GM12878 (cell line): ENCODE data around the gene PSORS1C2. TPM values are rescaled to one million over a fixed set of nuclear protein-coding genes. Genes with fewer than 3 reads are reported as not detected.

Experiments
- ATAC-seq: fragments of 200-7000 bp; cut with Tn5 transposase; 3 replicates; pipeline ENCODE4 v1.9.1; 2020; ENCODE audit warnings: mild to moderate bottlenecking, moderate library complexity
- BruUV-seq: library from RNA; stranded (reverse); fragments of 400-500 nt; replicated peaks from 2 replicates; lab custom pipeline; 2021; lab: Mats Ljungman, UMichigan
- CTCF ChIA-PET: fragments of 300-600 bp; sonication (Branson Sonifier 250); formaldehyde crosslinking; extraction: SDS; loops from one replicate; lab custom pipeline; 2021; ENCODE audit warnings: inconsistent platforms; lab: Yijun Ruan, JAX
- POLR2A ChIA-PET: fragments of 350-600 bp; formaldehyde crosslinking; extraction: SDS; loops from one replicate; lab custom pipeline; 2021; ENCODE audit warnings: inconsistent platforms; lab: Charles Lee
- RAD21 ChIA-PET: fragments of 300-600 bp; sonication (Branson Sonifier 250); formaldehyde crosslinking; loops from one replicate; lab custom pipeline; 2023; ENCODE audit warnings: antibody characterized with exemption; ENCODE audit not compliant: unreplicated experiment; lab: Charles Lee
- SMC1A ChIA-PET: fragments of 300-600 bp; sonication (Branson Sonifier 250); formaldehyde crosslinking; loops from one replicate; lab custom pipeline; 2023; ENCODE audit not compliant: unreplicated experiment, uncharacterized antibody; lab: Charles Lee
- DNase-seq: peaks from one replicate; pipeline ENCODE4 v3.0.0-alpha.2; 2011; ENCODE audit warnings: low read depth, low spot score
- FAIRE-seq: peaks from 3 replicates; lab custom pipeline; 2011; peaks lifted over from hg19 to GRCh38; lab: Jason Lieb, UNC
- H2AFZ ChIP-seq: 2 replicates; pipeline ENCODE4 v1.6.0; 2011; ENCODE audit warnings: low read depth, low read length, control low read depth; ENCODE audit not compliant: control insufficient read depth
- H3K27ac ChIP-seq: 2 replicates; pipeline ENCODE4 v1.5.1; 2011; ENCODE audit warnings: control low read depth; ENCODE audit not compliant: control insufficient read depth, insufficient read depth
- H3K27me3 ChIP-seq, 2 experiments: replicated peaks in 1 of 2; 2 replicates each; pipeline versions ENCODE4 v1.6.0 to v1.6.1; 2011; ENCODE audit warnings: low read length in 1 of 2; ENCODE audit not compliant: control insufficient read depth in 2 of 2, insufficient read depth in 2 of 2
- H3K36me3 ChIP-seq, 2 experiments: 2 replicates each; pipeline ENCODE4 v1.5.1; 2011; ENCODE audit warnings: low read length in 1 of 2; ENCODE audit not compliant: control insufficient read depth in 2 of 2, insufficient read depth in 2 of 2
- H3K4me1 ChIP-seq: 2 replicates; pipeline ENCODE4 v1.6.1; 2011; ENCODE audit warnings: mild to moderate bottlenecking, low read length, moderate library complexity, mixed read lengths; ENCODE audit not compliant: control insufficient read depth, insufficient read depth
- H3K4me2 ChIP-seq: 2 replicates; pipeline ENCODE4 v1.6.0; 2011; ENCODE audit warnings: control low read depth; ENCODE audit not compliant: control insufficient read depth, insufficient read depth
- H3K4me3 ChIP-seq: fragments of 200-600 bp; sonication (generic); 2 replicates; pipeline ENCODE4 v1.5.1; 2016
- H3K79me2 ChIP-seq: 2 replicates; pipeline ENCODE4 v1.6.0; 2011; ENCODE audit warnings: low read length; ENCODE audit not compliant: control insufficient read depth, insufficient read depth
- H3K9ac ChIP-seq: 2 replicates; pipeline ENCODE4 v1.8.0; 2011; ENCODE audit warnings: low read length, control low read depth, mixed read lengths; ENCODE audit not compliant: control insufficient read depth, insufficient read depth
- H3K9me3 ChIP-seq: replicated peaks from 3 replicates; pipeline ENCODE4 v1.5.1; 2011; ENCODE audit warnings: mild to moderate bottlenecking, low read length; ENCODE audit not compliant: control insufficient read depth, insufficient read depth
- H4K20me1 ChIP-seq: 2 replicates; pipeline ENCODE4 v1.6.0; 2011; ENCODE audit not compliant: control insufficient read depth, insufficient read depth
- FOXK2 ChIP-seq: fragments of 450-650 bp; IDR thresholded peaks from 2 replicates; pipeline ENCODE4 v1.6.1; 2017; ENCODE audit warnings: mild to moderate bottlenecking, moderate library complexity
- FOXM1 ChIP-seq: IDR thresholded peaks from 2 replicates; pipeline ENCODE4 v1.6.1; 2012; ENCODE audit warnings: low read depth, mild to moderate bottlenecking, inconsistent platforms, low read length, moderate library complexity
- MYC ChIP-seq: IDR thresholded peaks from 2 replicates; pipeline ENCODE4 v1.6.1; 2011; ENCODE audit warnings: mild to moderate bottlenecking, low read length, moderate library complexity, inconsistent platforms; ENCODE audit not compliant: insufficient read depth, insufficient replicate concordance, insufficient read length, severe bottlenecking
- NBN ChIP-seq: fragments of 450-650 bp; IDR thresholded peaks from 2 replicates; pipeline ENCODE4 v1.6.1; 2016
- NFIC ChIP-seq: IDR thresholded peaks from 2 replicates; pipeline ENCODE4 v1.6.1; 2012; ENCODE audit warnings: low read depth, mild to moderate bottlenecking, inconsistent platforms, low read length, moderate library complexity
- RELA ChIP-seq: fragments of 450-650 bp; IDR thresholded peaks from 2 replicates; pipeline ENCODE4 v1.8.0; 2014; ENCODE audit warnings: borderline replicate concordance; ENCODE audit not compliant: partially characterized antibody
- SREBF2 ChIP-seq: IDR thresholded peaks from 2 replicates; pipeline ENCODE4 v1.6.1; 2012; ENCODE audit warnings: mild to moderate bottlenecking, low read length
- WGBS: methylation state at CpG from one replicate; pipeline ENCODE4 v1.1.6; 2016; ENCODE audit warnings: low lambda C conversion rate; ENCODE audit not compliant: insufficient replicate concordance, insufficient coverage; ENCODE audit errors: missing lambda C conversion rate; 5-methylcytosine and 5-hydroxymethylcytosine counted together
- in situ Hi-C: fragments of 300-500 bp; cut with MboI; formaldehyde crosslinking; loops from 9 replicates; pipeline ENCODE4 v1.14.3; 2018; ENCODE audit warnings: mixed read lengths
- intact Hi-C: fragments of 100-400 bp; cut with micrococcal nuclease; formaldehyde crosslinking; loops from one replicate; pipeline ENCODE4 v1.14.2; 2022; ENCODE audit not compliant: unreplicated experiment
- polyA plus RNA-seq, 11 experiments: library from polyadenylated mRNA; depleted of rRNA in 4 of 11; unstranded in 6 of 11; stranded (reverse) in 5 of 11; fragments of >200 nt; fragmentation: Nextera tagmentation in 4 of 11; fragmentation: Illumina TruSeq in 1 of 11; extraction: Ambion mirVana in 4 of 11; extraction: Trizol in 1 of 11; gene quantifications; 1 replicate in 1 of 11; 2 replicates in 10 of 11; pipeline versions ENCODE4 v1.2.1 to v1.2.3, GENCODE V29; 2011 to 2016; ENCODE audit warnings: inconsistent platforms in 2 of 11, missing spikeins in 2 of 11, low read depth in 1 of 11
- total RNA-seq, 4 experiments: library from RNA; depleted of rRNA in 3 of 4; stranded (reverse); fragments of >200 nt in 3 of 4; fragmentation: Illumina TruSeq in 1 of 4; extraction: Trizol in 1 of 4; gene quantifications; 2 replicates each; pipeline versions ENCODE4 v1.2.1 to v1.2.3, GENCODE V29; 2013 to 2021
- TF ChIP-seq, protein P1 (sequence below): IDR thresholded peaks from 2 replicates; pipeline ENCODE4 v1.6.1; 2012; ENCODE audit warnings: improper control_type of control experiment, low read depth, low read length; ENCODE audit not compliant: insufficient replicate concordance
- TF ChIP-seq, protein P2 (sequence below): IDR thresholded peaks from 2 replicates; pipeline ENCODE4 v1.6.1; 2011; ENCODE audit warnings: low read depth, low read length, improper control_type of control experiment, borderline replicate concordance
- TF ChIP-seq, protein P3 (sequence below): fragments of 450-650 bp; formaldehyde crosslinking; IDR thresholded peaks from 2 replicates; pipeline ENCODE4 v1.4.0; 2022; ENCODE audit warnings: mild to moderate bottlenecking, moderate library complexity

PSORS1C2 gene
- total and polyA plus RNA-seq, 10 of the 15 experiments (the other 5 are each of a cell fraction or from before 2014, with no cell fraction given): not detected

DNA sequence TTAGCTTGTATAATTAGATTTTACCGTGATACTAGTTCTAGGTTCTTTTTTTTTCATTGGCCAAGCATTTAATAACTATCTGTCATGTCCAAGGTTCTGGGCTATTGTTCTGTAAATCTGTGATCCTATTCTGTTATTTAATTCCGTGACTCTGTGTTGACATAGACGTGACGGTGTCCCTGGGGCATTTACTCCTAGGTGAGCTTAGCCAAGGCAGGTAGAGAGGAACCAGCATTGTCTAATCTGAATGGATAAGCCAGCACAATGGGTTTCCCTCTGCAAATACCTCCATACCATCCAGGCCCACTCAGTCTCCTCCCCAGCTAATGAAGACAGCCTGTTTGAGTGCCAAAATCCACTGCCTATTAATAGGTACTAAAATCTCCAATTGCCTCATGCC is 9.7 kb downstream of the PSORS1C2 start:
- in situ Hi-C loops (no loop called here), intact Hi-C loops (no loop called here)

More for the DNA sequence above, 9.7 kb downstream of the PSORS1C2 start:
- H3K9me3 ChIP-seq: no peaks in the 10 kb centered on the region
- H4K20me1 ChIP-seq: no peaks in the 10 kb centered on the region
- SMC1A ChIA-PET: interaction anchor here (1.0 to 2.9 kb wide), 5 partner anchors 8 to 215 kb away, joined by 3 to 8 read pairs (median 3); partner anchors contain the start of gene VARS2
- H3K79me2 ChIP-seq: no peaks in the 10 kb centered on the region
- no peak overlapping the region for H3K4me2 ChIP-seq
- no peaks in the 10 kb centered on the region; a peak in 1 of 4 replicates for H3K27me3 ChIP-seq
- no peak overlapping the region for H2AFZ ChIP-seq
- ATAC-seq (no peak), DNase-seq (no peak), FAIRE-seq (no peak)
- H3K4me3 ChIP-seq: no peak overlapping the region
- POLR2A ChIA-PET: interaction anchor here (1.2 kb wide), 1 partner anchor 58 kb away, joined by 4 read pairs; no protein-coding TSS in a partner anchor
- H3K9ac ChIP-seq: no peak overlapping the region
- RAD21 ChIA-PET: interaction anchor here (0.7 to 1.6 kb wide), 5 partner anchors 42 to 237 kb away, joined by 3 to 5 read pairs (median 4); no protein-coding TSS in a partner anchor
- H3K27ac ChIP-seq: no peak overlapping the region
- 22% methylated on average over 4 of the region's 4 CpGs for whole genome bisulfite sequencing
- H3K36me3 ChIP-seq: no peaks in the 10 kb centered on the region
- H3K4me1 ChIP-seq: no peaks in the 10 kb centered on the region; the same call in 1 of the 2 replicates
- TF ChIP-seq FOXM1: no peak
- no peak for TF ChIP-seq SREBF2
- TF ChIP-seq NBN: no peak
- TF ChIP-seq, protein P1, sequence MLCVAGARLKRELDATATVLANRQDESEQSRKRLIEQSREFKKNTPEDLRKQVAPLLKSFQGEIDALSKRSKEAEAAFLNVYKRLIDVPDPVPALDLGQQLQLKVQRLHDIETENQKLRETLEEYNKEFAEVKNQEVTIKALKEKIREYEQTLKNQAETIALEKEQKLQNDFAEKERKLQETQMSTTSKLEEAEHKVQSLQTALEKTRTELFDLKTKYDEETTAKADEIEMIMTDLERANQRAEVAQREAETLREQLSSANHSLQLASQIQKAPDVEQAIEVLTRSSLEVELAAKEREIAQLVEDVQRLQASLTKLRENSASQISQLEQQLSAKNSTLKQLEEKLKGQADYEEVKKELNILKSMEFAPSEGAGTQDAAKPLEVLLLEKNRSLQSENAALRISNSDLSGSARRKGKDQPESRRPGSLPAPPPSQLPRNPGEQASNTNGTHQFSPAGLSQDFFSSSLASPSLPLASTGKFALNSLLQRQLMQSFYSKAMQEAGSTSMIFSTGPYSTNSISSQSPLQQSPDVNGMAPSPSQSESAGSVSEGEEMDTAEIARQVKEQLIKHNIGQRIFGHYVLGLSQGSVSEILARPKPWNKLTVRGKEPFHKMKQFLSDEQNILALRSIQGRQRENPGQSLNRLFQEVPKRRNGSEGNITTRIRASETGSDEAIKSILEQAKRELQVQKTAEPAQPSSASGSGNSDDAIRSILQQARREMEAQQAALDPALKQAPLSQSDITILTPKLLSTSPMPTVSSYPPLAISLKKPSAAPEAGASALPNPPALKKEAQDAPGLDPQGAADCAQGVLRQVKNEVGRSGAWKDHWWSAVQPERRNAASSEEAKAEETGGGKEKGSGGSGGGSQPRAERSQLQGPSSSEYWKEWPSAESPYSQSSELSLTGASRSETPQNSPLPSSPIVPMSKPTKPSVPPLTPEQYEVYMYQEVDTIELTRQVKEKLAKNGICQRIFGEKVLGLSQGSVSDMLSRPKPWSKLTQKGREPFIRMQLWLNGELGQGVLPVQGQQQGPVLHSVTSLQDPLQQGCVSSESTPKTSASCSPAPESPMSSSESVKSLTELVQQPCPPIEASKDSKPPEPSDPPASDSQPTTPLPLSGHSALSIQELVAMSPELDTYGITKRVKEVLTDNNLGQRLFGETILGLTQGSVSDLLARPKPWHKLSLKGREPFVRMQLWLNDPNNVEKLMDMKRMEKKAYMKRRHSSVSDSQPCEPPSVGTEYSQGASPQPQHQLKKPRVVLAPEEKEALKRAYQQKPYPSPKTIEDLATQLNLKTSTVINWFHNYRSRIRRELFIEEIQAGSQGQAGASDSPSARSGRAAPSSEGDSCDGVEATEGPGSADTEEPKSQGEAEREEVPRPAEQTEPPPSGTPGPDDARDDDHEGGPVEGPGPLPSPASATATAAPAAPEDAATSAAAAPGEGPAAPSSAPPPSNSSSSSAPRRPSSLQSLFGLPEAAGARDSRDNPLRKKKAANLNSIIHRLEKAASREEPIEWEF: no peak
- no peak for TF ChIP-seq FOXK2
- no peak for TF ChIP-seq RELA
- TF ChIP-seq, protein P2, sequence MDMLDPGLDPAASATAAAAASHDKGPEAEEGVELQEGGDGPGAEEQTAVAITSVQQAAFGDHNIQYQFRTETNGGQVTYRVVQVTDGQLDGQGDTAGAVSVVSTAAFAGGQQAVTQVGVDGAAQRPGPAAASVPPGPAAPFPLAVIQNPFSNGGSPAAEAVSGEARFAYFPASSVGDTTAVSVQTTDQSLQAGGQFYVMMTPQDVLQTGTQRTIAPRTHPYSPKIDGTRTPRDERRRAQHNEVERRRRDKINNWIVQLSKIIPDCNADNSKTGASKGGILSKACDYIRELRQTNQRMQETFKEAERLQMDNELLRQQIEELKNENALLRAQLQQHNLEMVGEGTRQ: no peak
- no peak for TF ChIP-seq NFIC
- TF ChIP-seq, protein P3, sequence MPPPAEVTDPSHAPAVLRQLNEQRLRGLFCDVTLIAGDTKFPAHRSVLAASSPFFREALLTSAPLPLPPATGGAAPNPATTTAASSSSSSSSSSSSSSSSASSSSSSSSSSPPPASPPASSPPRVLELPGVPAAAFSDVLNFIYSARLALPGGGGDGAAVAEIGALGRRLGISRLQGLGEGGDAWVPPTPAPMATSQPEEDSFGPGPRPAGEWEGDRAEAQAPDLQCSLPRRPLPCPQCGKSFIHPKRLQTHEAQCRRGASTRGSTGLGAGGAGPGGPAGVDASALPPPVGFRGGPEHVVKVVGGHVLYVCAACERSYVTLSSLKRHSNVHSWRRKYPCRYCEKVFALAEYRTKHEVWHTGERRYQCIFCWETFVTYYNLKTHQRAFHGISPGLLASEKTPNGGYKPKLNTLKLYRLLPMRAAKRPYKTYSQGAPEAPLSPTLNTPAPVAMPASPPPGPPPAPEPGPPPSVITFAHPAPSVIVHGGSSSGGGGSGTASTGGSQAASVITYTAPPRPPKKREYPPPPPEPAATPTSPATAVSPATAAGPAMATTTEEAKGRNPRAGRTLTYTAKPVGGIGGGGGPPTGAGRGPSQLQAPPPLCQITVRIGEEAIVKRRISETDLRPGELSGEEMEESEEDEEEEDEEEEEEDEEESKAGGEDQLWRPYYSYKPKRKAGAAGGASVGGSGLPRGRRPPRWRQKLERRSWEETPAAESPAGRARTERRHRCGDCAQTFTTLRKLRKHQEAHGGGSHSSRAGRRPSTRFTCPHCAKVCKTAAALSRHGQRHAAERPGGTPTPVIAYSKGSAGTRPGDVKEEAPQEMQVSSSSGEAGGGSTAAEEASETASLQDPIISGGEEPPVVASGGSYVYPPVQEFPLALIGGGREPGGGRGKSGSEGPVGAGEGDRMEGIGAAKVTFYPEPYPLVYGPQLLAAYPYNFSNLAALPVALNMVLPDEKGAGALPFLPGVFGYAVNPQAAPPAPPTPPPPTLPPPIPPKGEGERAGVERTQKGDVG (CRISPR knock-in tag): no peak
- no peak for TF ChIP-seq MYC
- TF ChIP-seq, all 136 proteins: peak for 0
- BruUV-seq: no TSS peak
- CTCF ChIA-PET: interaction anchor here (0.7 to 22.9 kb wide), 18 partner anchors 8 to 301 kb away, joined by 3 to 326 read pairs (median 4); partner anchors contain the start of genes C6orf15, CCHCR1, PSORS1C2 and TCF19
